ENCODE data around the gene XPR1.
"Not testable (repeated sequence)": the region's sequence is repeated elsewhere in the genome, so short reads cannot be mapped to it uniquely, and the experiment has no call there.

XPR1 gene

GRCh38 chr1:180814258-180814657 lies 182.4 kb downstream of the XPR1 start:
- TF ChIP-seq CTCF (IDR thresholded peaks at IDR 0.05; ENCODE audit: insufficient read depth, missing control alignments) = no peak
- DNase-seq (ENCODE audit: insufficient read length, low spot score) = no peak
- peak; percentile 51 for FAIRE-seq

GRCh38 chr1:180815188-180815587 lies 183.4 kb downstream of the XPR1 start:
- DNase-seq (ENCODE audit: insufficient read length, low spot score) = no peak
- no peak for TF ChIP-seq CTCF (IDR thresholded peaks at IDR 0.05; ENCODE audit: insufficient read depth, missing control alignments)
- no peak for FAIRE-seq

- TF ChIP-seq CTCF (IDR thresholded peaks at IDR 0.05; ENCODE audit: insufficient read depth, missing control alignments) = no peak
- FAIRE-seq (no peak), DNase-seq (ENCODE audit: insufficient read length, low spot score) (no peak)
Measured at GRCh38 chr1:180816132-180816531, 184.3 kb downstream of the XPR1 start.

GRCh38 chr1:180821970-180822369 lies 190.1 kb downstream of the XPR1 start:
- no peak for DNase-seq (ENCODE audit: insufficient read length, low spot score)
- FAIRE-seq = peak; percentile 55
- TF ChIP-seq CTCF (IDR thresholded peaks at IDR 0.05; ENCODE audit: insufficient read depth, missing control alignments) = no peak

- not testable (repeated sequence) for FAIRE-seq; DNase-seq (ENCODE audit: insufficient read length, low spot score)
Measured at GRCh38 chr1:180831507-180831906, 199.7 kb downstream of the XPR1 start.

- not testable (repeated sequence) for DNase-seq (ENCODE audit: insufficient read length, low spot score); FAIRE-seq
Measured at GRCh38 chr1:180833180-180833579, 201.4 kb downstream of the XPR1 start.

GRCh38 chr1:180836449-180836848 lies 204.6 kb downstream of the XPR1 start:
- no peak for DNase-seq (ENCODE audit: insufficient read length, low spot score)
- no peak for FAIRE-seq
- TF ChIP-seq CTCF (IDR thresholded peaks at IDR 0.05; ENCODE audit: insufficient read depth, missing control alignments) = no peak

GRCh38 chr1:180837020-180837419 lies 205.2 kb downstream of the XPR1 start:
- FAIRE-seq (no peak), DNase-seq (ENCODE audit: insufficient read length, low spot score) (no peak)
- no peak for TF ChIP-seq CTCF (IDR thresholded peaks at IDR 0.05; ENCODE audit: insufficient read depth, missing control alignments)

Data from D721Med (cell line).